CD4-positive, alpha-beta T cell (primary cell): ENCODE measurements around the gene ZNF722. TPM values are rescaled to one million over a fixed set of nuclear protein-coding genes. Genes with fewer than 3 reads are reported as not detected.
A peak's percentile ranks its signal among the peaks of the same experiment; 100 is the strongest.

Experiments used
- ATAC-seq: fragments of 200-7000 bp; cut with Tn5 transposase; one replicate; pipeline ENCODE4 v1.10.0; 2022; ENCODE audit warnings: mild to moderate bottlenecking; ENCODE audit not compliant: poor library complexity
- CTCF ChIA-PET: fragments of 350-600 bp; sonication (Branson Sonifier 250); formaldehyde crosslinking; loops from one replicate; lab custom pipeline; 2021; ENCODE audit warnings: antibody characterized with exemption, inconsistent platforms; lab: Charles Lee
- POLR2A ChIA-PET: fragments of 350-600 bp; sonication (Branson Sonifier 250); formaldehyde crosslinking; loops from one replicate; lab custom pipeline; 2021; ENCODE audit warnings: antibody characterized with exemption, inconsistent platforms; lab: Charles Lee
- DNase-seq, 14 experiments: peaks; one replicate each; pipeline ENCODE4 v3.0.0-alpha.2; 2013 to 2020; ENCODE audit warnings: mixed read lengths in 2 of 14
- H3K27ac ChIP-seq, 2 donors: one replicate each; pipeline versions ENCODE4 v1.5.1 to v1.7.0; 2013; ENCODE audit warnings: low read length in 2 of 2, low read depth in 1 of 2, mild to moderate bottlenecking in 1 of 2
- H3K27me3 ChIP-seq, 2 experiments: 1 replicate in 1 of 2; 2 replicates in 1 of 2; pipeline versions ENCODE4 v1.6.1 to v1.7.0; 2013; ENCODE audit warnings: low read length in 2 of 2, control low read depth in 1 of 2, mild to moderate bottlenecking in 1 of 2, moderate library complexity in 1 of 2; ENCODE audit not compliant: insufficient read depth in 2 of 2, control insufficient read depth in 1 of 2
- H3K36me3 ChIP-seq: one replicate; pipeline ENCODE4 v1.6.1; 2013; ENCODE audit warnings: low read length, control low read depth; ENCODE audit not compliant: insufficient read depth
- H3K4me1 ChIP-seq: one replicate; pipeline ENCODE4 v1.6.1; 2013; ENCODE audit warnings: low read length, control low read depth; ENCODE audit not compliant: insufficient read depth
- H3K4me3 ChIP-seq: one replicate; pipeline ENCODE4 v1.5.1; 2013; ENCODE audit warnings: mild to moderate bottlenecking, low read length, moderate library complexity
- H3K9me3 ChIP-seq, 2 experiments: 1 replicate in 1 of 2; 2 replicates in 1 of 2; pipeline versions ENCODE4 v1.6.1 to v1.7.0; 2013; ENCODE audit warnings: low read length in 2 of 2, mild to moderate bottlenecking in 2 of 2, control low read depth in 1 of 2, moderate library complexity in 1 of 2; ENCODE audit not compliant: control insufficient read depth in 1 of 2, insufficient read depth in 1 of 2
- H3K27ac Mint-ChIP-seq: one replicate; pipeline ENCODE4 v1.8.0; 2020; ENCODE audit warnings: mixed read lengths
- H3K27me3 Mint-ChIP-seq: one replicate; pipeline ENCODE4 v1.8.0; 2021; ENCODE audit warnings: mixed read lengths
- H3K36me3 Mint-ChIP-seq: one replicate; pipeline ENCODE4 v1.8.0; 2021; ENCODE audit warnings: low read depth, mixed read lengths
- H3K4me1 Mint-ChIP-seq: one replicate; pipeline ENCODE4 v1.8.0; 2021; ENCODE audit warnings: low read depth, mixed read lengths
- H3K4me3 Mint-ChIP-seq: one replicate; pipeline ENCODE4 v1.8.0; 2020; ENCODE audit warnings: mild to moderate bottlenecking, mixed read lengths
- H3K9me3 Mint-ChIP-seq: one replicate; pipeline ENCODE4 v1.8.0; 2020; ENCODE audit warnings: mixed read lengths
- intact Hi-C, 2 experiments: fragments of 100-400 bp; cut with DNase I in 1 of 2; cut with micrococcal nuclease in 1 of 2; formaldehyde crosslinking; loops; one replicate each; pipeline versions ENCODE4 v1.15.1 to v1.9.0; 2023 to 2025; cut with DNase I, micrococcal nuclease
- total RNA-seq, 174 experiments: library from RNA in 2 of 174; stranded (reverse) in 2 of 174; gene quantifications; one replicate each; pipeline ENCODE4 v1.2.3 and lab custom pipeline; 2021 to 2026
- TF ChIP-seq, protein P1 (sequence below): fragments of 200-600 bp; IDR thresholded peaks from one replicate; pipeline ENCODE4 v1.8.0; 2022; ENCODE audit warnings: antibody characterized with exemption, mild to moderate bottlenecking

The ZNF722 gene
- total RNA-seq, 2 experiments from 2014 or later = not detected

DNA sequence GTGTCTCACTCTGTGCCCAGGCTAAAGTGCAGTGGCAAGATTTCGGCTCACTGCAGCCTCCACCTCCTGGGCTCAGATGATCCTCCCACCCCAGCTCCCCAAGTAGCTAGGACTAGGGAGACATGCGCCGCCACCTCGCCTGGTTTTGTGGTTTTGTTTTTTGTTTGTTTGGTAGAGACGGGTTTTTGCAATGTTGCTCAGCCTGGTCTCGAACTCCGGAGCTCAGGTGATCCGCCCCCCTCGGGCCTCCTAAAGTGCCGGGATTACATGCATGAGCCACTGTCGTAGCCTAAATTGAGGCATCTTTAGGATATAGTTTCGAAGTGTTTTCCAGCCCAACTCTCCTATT, 47.4 kb downstream of the ZNF722 start:
- CTCF ChIA-PET = no interaction called here
- Mint-ChIP-seq H3K4me3 (peak overlapping the region; percentile 88), H3K27me3 (no peaks in the 10 kb centered on the region), H3K4me1 (peaks cover 9% of the 10 kb centered on the region), H3K27ac (no peak overlapping the region), H3K36me3 (peaks cover 14% of the 10 kb centered on the region), H3K9me3 (peaks cover 6% of the 10 kb centered on the region)
- Histone ChIP-seq H3K4me1 (no peaks in the 10 kb centered on the region), H3K4me3 (peak overlapping the region; percentile 4), H3K27ac (no peak overlapping the region), H3K27me3 (peaks cover 0 to 2% of the 10 kb centered on the region in 2 experiments), H3K36me3 (no peaks in the 10 kb centered on the region), H3K9me3 (peaks cover 0 to 42% of the 10 kb centered on the region in 2 experiments)
- POLR2A ChIA-PET = interaction anchor here (0.9 to 1.2 kb wide), 2 partner anchors 120 to 145 kb away, joined by 3 read pairs; no protein-coding TSS in a partner anchor
- DNase-seq (no peak), ATAC-seq (no peak)
- intact Hi-C loops = loop anchor here in 1 of 2 experiments (10.0 kb wide), 1 partner anchor 121 kb away; no protein-coding TSS in a partner anchor
- TF ChIP-seq, protein P1, sequence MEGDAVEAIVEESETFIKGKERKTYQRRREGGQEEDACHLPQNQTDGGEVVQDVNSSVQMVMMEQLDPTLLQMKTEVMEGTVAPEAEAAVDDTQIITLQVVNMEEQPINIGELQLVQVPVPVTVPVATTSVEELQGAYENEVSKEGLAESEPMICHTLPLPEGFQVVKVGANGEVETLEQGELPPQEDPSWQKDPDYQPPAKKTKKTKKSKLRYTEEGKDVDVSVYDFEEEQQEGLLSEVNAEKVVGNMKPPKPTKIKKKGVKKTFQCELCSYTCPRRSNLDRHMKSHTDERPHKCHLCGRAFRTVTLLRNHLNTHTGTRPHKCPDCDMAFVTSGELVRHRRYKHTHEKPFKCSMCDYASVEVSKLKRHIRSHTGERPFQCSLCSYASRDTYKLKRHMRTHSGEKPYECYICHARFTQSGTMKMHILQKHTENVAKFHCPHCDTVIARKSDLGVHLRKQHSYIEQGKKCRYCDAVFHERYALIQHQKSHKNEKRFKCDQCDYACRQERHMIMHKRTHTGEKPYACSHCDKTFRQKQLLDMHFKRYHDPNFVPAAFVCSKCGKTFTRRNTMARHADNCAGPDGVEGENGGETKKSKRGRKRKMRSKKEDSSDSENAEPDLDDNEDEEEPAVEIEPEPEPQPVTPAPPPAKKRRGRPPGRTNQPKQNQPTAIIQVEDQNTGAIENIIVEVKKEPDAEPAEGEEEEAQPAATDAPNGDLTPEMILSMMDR = no peak

Other genes with a start within 250 kb of the ZNF722 start
- under 1 TPM; 0.58 to 0.89 TPM for gene ZNF727, start 46.6 kb downstream of the ZNF722 start, total RNA-seq
- gene ZNF735, start 208.4 kb downstream of the ZNF722 start, total RNA-seq = not detected
- not detected for gene ZNF679, start 229.6 kb downstream of the ZNF722 start, total RNA-seq